HG03039 (cell line): Measurements from ENCODE around the gene KMT2E.

Experiments used
- ATAC-seq: cut with Tn5 transposase; IDR thresholded peaks from one replicate; pipeline ENCODE4 v1.9.1; 2021; ENCODE audit warnings: mild to moderate bottlenecking, moderate library complexity; ENCODE audit not compliant: unreplicated experiment

Gene KMT2E

DNA sequence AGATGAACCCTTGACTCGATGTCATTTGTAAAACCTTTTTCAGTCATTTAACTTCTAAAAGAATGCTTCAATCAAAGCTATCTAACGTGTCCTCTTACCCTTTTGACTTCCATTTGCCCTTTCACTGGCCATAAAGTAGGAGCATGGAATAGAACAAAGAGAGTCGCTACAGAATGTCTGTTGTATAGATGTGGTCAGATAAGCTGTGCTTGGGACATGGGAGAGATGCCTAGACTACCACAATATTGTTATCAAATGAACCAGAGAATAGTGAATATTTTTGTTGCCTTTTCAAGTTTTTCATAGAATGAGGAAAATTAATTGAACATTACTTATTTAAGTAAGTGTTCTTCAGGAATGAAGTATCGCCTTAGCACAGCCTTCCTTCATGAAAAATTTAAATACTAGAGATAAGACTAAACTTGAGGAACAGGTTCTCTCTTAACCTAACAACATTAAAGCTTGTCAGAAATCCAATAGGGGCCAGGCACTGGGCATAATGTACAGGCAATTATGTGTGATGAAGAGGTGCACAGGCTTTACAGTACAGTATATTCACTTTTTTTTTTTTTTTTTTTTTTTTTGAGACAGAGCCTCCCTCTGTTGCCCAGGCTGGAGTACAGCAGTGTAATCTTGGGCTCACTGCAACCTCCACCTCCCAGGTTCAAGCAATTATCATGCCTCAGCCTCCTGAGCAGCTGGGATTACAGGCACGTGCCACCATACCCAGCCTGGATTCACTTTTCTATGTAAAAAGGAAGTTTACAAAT lies 7.5 kb upstream of the KMT2E start:
- no peak for ATAC-seq

DNA sequence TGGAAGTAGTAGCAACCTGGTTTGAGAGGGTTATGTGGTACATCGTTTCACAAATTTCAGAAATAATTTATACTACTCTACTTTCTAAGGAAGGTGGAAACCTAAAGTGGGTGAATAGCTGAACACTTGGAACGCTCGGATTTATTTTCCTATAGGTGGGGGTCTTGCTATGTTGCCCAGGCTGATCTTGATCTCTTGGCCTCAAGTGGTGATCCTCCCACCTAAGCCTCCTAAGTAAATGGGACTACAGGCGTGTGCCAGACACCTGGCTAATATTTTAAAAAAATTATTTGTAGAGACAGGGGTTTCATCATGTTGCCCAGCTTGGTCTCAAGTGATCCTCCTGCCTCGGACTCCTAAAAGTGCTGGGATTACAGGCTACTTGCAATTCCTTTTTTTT lies 6.7 kb upstream of the KMT2E start:
- ATAC-seq = no peak

GRCh38 chr7:105009667-105010503 lies 4.1 kb upstream of the KMT2E start:
- no peak for ATAC-seq

DNA sequence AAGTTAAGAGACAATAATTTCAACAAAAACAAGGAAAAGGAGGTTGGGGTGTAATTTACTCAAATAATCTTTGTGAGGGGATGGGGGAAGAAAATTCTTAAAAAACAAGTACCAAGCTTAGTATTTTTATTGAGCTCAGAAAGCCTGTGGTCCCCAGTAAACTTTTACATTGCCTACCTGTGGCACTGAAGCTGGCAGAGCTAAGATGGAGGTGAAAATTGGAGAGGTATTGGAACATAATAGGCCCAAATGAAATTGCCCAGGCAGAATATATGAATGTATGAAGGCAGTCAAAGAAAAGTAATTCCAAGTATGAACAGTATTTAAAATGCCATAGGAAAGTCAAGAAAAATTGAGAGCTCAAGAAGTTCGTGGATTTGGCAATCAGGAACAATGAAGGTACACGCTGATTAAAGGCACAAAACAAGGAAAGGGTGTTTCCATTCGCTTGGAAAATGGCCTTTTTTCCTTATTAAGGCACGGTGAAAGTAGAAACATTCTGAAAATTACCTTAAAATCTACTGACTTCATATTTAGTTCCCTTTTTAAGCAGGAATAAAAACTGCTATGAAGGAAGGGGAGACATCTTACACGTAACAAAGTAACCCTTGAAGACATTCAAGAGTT lies 3.4 kb upstream of the KMT2E start:
- no peak for ATAC-seq

DNA sequence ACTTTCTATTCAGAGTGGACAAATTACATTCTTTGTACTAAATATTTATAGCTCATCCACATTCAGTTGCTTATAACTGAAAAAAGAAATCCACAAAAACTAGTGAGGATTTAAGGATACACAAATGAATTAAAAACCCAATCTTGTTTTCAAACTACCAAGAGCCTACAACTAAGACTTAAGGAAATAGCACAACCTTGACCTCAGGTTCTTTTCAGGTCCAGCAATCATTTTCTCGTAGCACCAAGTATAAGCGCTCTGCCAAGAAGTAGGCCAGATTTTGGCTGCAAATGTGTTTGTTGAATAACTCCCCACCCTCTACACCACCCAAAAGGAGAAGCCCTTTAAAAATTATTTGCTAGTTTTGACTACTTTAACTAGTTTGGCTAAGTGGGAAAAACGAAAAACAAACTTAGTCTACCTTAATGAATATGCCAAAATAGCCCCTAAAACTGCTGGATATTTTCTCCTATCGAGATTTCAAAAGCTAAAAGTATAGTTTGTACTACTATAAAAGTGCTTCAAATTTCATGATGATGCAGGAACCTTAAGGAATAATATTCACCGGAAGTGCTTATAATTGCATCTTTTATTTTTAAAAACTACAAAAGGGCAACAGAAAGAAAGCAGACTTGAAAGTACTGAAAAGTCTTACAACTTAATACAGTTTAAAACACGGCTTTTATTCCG lies 2.7 kb upstream of the KMT2E start:
- no peak for ATAC-seq

DNA sequence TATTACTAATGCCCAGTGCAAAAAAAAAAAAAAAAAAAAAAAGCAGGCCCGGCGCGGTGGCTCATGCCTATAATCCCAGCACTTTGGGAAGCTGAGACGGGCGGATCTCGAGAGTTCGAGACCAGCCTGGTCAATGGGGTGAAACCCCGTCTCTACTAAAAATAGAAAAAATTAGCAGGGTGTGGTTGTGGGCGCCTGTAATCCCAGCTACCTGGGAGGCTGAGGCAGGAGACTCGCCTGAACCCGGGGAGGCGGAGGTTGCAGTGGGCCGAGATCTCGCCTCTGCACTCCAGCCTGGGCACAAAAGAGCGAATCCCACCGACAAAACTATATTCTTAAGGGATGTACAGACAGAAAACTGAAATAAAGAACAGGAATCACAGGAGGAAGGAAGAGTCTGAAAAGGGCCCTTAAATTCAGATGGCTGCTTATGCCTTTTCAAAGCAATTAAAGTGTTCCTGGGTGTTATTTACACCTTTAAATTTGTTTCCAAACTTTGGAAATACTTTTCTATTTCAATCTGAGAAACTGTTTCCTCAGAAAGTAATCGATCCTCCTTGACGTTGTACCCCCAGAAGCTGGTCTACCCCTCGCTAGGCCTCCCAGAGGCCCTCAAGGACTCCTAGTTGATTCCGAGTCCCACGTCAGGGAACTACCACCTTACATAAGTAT lies 2.0 kb upstream of the KMT2E start:
- no peak for ATAC-seq

DNA sequence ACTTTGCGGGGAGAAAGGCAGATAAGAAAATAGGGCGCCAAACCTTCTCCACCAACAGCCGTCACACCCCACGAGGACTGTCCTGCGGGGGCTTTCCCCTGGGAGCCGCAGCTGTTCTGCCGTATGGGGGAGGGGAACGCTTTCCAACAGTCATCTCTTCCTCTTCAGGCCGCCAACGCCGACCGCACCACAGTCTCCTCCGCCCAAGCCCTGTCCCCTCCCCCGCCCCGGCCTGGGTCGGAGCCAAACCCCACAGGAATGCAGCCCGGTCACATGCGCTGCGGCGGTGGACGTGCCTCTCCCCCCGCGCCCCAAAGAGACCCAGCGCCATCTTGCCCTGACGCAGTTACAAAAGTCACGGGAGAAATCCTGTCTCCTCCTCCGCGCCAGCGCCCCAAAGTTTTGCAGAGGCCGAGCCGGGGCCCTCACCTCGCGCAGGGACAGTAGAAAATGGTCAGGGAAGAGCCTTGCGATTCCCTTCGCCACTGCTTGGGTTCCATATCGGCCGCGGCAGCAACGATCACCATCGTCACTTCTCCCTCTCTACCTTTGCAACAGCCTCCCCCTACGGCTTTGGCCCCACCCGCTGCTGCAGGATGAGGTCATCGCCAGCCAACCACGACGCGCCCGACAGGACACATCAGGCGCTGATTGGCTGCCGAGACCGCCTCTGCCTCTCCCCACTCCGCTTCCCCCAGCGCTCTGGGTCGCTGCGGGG lies 1.3 kb upstream of the KMT2E start:
- ATAC-seq = peak; percentile 67

DNA sequence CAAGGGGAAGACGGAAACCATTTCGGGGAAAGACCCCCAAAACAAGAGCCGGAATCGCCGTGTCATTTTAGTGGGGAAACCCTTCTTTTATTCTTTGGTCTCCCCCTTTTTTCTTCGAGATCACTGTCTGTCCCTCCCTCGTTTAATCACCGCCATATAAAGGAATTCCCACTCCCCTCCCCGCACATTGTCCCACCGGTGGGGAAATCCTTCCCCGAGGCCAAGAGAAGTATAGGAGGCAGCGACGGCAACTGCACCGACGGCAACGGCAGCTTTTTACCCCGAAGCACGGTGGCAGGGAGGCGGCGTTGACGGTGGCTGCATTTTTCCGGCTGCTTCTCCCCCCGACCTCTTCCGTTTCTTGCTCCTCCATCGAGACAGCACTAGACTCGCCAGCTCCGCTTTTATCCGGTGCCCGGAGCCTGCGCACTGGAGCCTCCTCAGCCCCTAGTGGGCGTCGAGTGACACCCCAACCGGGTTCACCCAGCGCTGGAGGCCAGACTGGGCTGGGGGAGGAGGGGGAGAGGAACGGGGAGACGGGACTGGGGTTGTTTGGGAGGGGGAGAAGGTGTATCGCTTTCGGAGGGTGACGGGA lies 687 bp upstream of the KMT2E start:
- ATAC-seq = peak; percentile 34

- ATAC-seq = no peak
Measured at GRCh38 chr7:105014693-105015389, 836 bp downstream of the KMT2E start.

- ATAC-seq = no peak
Measured at GRCh38 chr7:105015390-105015965, 1.5 kb downstream of the KMT2E start.

DNA sequence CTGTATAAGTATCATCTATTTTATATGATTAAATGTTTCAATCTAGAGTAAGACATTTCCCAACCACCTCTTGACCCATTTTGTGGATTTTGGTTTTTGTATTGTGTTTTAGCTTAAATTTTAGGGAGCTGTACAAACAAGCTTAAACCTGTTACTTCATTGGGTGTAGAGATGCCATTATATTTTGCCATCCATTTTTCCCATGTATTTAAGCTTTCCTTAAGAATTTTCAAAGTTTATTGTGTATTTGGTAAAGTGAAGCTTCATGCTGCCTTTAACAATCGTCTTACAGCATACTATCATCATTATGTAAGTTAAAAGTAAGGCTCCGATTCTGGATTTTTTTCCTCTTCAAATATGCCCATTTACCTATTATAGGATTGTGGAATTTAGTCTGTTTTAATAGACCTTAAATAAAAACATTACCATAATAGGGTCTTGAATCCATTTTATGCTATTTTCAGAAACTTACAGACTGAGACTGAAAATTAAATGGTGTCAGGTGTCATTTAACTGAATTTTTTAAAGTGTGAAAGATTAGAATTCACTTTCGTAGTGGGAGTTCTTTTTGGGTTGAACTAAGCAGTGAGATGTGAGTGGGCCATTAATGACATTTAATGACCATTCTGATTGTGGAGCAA lies 2.2 kb downstream of the KMT2E start:
- no peak for ATAC-seq

DNA sequence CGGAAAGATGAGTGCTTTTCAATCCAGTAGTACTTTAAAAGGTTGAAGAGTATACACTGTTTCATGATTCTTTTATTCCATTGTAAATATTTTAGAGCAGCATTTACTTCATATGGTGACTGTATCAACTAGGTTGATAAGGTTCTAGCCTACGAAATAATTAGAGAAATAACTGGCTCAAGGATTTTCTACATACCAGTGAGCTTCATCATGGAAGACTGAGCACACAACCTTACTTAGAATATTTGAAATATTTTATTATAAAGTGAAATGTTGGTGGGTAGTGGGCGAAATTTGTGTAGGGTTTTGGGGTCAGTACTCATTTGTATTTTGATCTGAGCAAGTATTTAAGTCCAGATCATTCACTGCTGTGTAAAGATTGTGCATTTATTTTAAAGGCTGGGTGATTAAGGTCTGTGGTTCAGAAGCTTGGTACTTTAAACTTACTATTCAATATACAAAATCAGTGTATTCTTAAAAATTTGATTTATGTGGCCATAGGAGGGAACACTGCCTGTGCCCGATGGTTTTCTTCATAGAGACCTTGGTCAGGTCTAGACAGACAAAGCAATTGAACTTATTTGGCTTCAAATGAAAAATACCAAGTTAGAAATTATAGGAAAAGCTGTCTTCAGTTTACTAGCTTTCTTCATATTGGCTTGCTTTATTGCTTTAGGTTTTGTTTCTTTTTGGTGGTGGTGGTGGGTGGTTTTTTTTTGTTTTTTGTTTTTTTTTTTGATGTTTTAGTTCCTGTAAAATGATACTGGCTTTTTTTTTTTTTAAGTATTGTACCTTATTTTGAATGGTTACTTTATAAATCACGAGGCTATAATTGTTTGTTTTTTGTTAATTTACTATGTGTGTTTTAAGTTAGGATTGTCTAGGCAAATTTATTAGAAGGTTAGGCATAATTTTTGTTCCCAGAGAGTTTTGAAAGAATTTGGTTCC lies 3.0 kb downstream of the KMT2E start:
- ATAC-seq = no peak

- ATAC-seq = no peak
Measured at GRCh38 chr7:105017657-105018365, 3.8 kb downstream of the KMT2E start.

- no peak for ATAC-seq
Measured at GRCh38 chr7:105019269-105019668, 5.3 kb downstream of the KMT2E start.

DNA sequence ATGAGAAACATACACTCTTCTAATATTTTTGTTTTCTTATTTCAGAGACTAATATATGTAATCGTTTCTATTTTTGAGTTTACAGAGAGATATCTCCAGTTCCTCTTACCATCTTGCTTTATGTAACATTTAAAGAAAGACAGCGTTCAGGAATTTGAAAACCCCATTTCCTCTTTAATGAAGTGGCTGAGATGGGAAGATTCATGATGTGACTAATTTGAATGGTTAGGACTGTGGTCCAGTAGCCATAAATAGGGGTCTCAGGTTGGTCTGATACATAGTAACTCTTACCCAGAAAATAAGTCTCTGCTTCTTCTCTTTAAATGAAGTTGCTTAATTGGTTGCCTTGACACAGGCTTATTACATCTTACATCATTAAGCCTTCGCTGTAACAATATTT lies 6.9 kb downstream of the KMT2E start:
- ATAC-seq = no peak

DNA sequence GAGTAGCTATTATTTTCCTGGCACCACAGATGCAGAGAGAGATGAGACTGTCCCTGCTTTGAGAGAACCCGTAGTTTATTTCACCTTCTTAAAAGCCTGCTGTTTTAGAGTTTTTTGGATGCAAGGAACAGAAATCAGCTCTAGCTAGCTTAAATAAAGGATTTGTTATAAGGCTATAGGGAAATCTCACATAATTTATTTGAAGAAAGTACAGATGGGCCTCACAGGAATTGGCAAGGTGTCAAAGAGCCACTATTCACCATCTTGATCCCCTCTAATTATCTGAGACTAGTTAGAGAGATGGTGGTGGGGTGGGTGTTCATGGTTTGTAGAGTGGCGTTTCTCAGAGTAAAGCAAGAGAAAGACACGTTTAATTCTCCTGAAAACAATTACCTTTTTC lies 7.3 kb downstream of the KMT2E start:
- no peak for ATAC-seq
